Measurements from ENCODE around the gene LNP1. TPM values are rescaled to one million over a fixed set of nuclear protein-coding genes. Genes with fewer than 3 reads are reported as not detected.

The LNP1 gene
- polyA plus RNA-seq, 4 donors: 1.8 to 2.5 TPM; not detected in 2

DNA sequence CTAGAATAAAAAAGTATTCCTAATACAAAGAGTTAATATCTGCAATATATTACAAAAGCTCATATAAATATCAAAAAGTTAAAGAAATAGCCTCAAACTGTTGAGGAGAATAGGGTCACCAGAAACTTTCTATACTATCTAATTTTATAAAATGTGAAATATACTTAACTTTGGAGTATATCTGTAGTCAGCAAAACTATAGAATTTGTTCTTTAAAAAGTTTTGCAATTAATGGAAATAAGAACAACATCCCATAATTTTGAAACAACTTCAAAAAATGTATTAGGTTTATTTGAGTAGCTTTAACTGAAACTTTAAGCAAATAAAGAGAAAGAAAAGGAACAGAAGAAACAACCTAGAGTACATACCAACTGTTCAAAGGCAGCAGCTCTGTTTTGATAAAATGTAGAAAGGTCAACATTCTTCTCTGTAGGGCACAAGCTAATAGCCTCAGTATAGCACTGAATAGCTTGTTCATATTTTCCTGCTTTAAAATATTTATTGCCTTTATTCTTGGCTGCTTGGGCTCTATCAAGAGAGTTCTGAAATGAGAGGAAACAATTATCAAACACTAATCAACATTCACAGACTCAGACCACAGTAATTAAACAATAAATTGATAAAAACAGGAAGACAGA lies 14.8 kb upstream of the LNP1 start:
- peak; percentile 15 for FAIRE-seq
- Histone ChIP-seq H3K9me3 (ENCODE audit: control insufficient read depth in 2 of 2, insufficient read depth in 1 of 2, low read depth in 1 of 2, low read length in 1 of 2) (no peaks in the 10 kb centered on the region), H3K27me3 (ENCODE audit: control insufficient read depth in 3 of 3, insufficient read depth in 3 of 3, low read length in 3 of 3) (no peaks in the 10 kb centered on the region), H3K4me1 (ENCODE audit: control insufficient read depth in 3 of 3, insufficient read depth in 2 of 3, low read depth in 1 of 3, low read length in 2 of 3) (peaks cover 0 to 7% (median 2%) of the 10 kb centered on the region in 3 donors), H3K4me3 (ENCODE audit: low read depth in 1 of 3, low read length in 3 of 3) (no peak overlapping the region), H3K27ac (ENCODE audit: low read depth in 1 of 3, low read length in 2 of 3) (peak overlapping the region in 1 of 3 donors; percentile 36), H3K36me3 (ENCODE audit: control insufficient read depth in 3 of 3, insufficient read depth in 2 of 3, low read depth in 1 of 3, low read length in 3 of 3) (peaks cover 2 to 16% (median 13%) of the 10 kb centered on the region in 3 donors)
- peak; percentile 44 to 58 for DNase-seq

DNA sequence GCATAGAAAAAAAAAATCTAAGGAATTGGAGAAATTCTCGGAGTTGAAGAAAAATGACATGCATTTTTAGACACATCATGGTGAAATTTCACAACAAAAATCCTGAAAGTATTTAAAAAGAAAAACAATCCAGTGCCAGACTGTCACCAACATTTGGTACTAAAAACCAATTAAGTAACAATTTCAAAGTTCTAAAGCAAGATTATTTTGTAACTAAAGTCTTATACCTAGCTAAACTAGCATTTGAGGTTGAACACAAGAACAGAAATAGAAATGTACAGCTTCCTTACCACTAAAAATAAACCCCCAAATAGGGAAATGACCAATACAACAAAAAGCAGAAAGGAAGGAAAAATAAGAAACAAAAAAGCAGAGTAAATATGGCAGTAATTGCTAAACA lies 12.3 kb upstream of the LNP1 start:
- no peak overlapping the region for H3K4me3 ChIP-seq (ENCODE audit: low read depth in 1 of 3, low read length in 3 of 3)
- no peak for DNase-seq
- peaks cover 0 to 7% (median 2%) of the 10 kb centered on the region in 3 donors for H3K4me1 ChIP-seq (ENCODE audit: control insufficient read depth in 3 of 3, insufficient read depth in 2 of 3, low read depth in 1 of 3, low read length in 2 of 3)
- H3K36me3 ChIP-seq (ENCODE audit: control insufficient read depth in 3 of 3, insufficient read depth in 2 of 3, low read depth in 1 of 3, low read length in 3 of 3): peaks cover 0 to 12% (median 7%) of the 10 kb centered on the region in 3 donors
- no peaks in the 10 kb centered on the region for H3K27me3 ChIP-seq (ENCODE audit: control insufficient read depth in 3 of 3, insufficient read depth in 3 of 3, low read length in 3 of 3)
- no peak overlapping the region for H3K27ac ChIP-seq (ENCODE audit: low read depth in 1 of 3, low read length in 2 of 3)
- WGBS, 3 donors: 90 to 97% (median 96%) methylated on average over 1 of the region's 1 CpG
- no peak for FAIRE-seq
- H3K9me3 ChIP-seq (ENCODE audit: control insufficient read depth in 2 of 2, insufficient read depth in 1 of 2, low read depth in 1 of 2, low read length in 1 of 2): no peaks in the 10 kb centered on the region

DNA sequence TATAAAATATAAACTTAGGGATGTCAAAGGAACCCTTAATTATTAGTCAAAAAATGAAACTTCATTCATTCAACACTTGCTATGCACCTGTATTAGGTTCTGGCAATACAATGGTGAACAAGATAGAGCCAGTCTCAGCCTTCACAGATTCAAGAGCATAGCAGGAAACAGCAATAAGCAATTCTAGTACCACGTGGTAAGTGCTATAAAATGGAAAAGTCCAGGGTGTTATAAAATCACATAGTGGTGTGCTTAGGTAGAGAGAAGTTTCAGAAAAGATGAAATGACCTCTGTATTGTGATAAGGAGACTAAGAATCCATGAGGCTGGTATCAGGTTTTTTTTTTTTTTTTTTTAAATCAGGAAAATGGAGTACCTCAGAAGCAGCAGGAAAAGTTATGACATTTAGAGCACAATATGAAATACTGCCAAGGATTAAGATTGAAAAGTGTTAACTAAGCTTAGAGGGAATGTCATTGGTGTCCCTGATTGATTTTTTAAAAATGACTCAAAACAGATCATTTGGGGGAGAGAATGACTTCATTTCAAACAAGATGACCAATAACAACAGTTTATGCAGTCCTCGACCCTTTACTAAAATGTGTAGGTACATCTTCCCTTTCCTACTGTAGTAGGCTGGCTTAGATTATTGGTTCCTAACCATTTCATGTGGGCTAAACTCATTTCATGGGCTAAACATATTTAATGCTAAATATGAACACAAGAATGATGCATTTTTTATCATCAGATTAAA lies 5.5 kb upstream of the LNP1 start:
- FAIRE-seq (no peak), DNase-seq (peak; percentile 78 to 85)
- no peaks in the 10 kb centered on the region for H3K27me3 ChIP-seq (ENCODE audit: control insufficient read depth in 3 of 3, insufficient read depth in 3 of 3, low read length in 3 of 3)
- no peaks in the 10 kb centered on the region for H3K9me3 ChIP-seq (ENCODE audit: control insufficient read depth in 2 of 2, insufficient read depth in 1 of 2, low read depth in 1 of 2, low read length in 1 of 2)
- no peak overlapping the region for H3K4me3 ChIP-seq (ENCODE audit: low read depth in 1 of 3, low read length in 3 of 3)
- peaks cover 0 to 4% (median 0%) of the 10 kb centered on the region in 3 donors for H3K36me3 ChIP-seq (ENCODE audit: control insufficient read depth in 3 of 3, insufficient read depth in 2 of 3, low read depth in 1 of 3, low read length in 3 of 3)
- WGBS, 3 donors: 40 to 52% (median 50%) methylated on average over 2 of the region's 2 CpGs
- peaks cover 0 to 12% (median 7%) of the 10 kb centered on the region in 3 donors for H3K4me1 ChIP-seq (ENCODE audit: control insufficient read depth in 3 of 3, insufficient read depth in 2 of 3, low read depth in 1 of 3, low read length in 2 of 3)
- H3K27ac ChIP-seq (ENCODE audit: low read depth in 1 of 3, low read length in 2 of 3): peak overlapping the region in 1 of 3 donors; percentile 61

DNA sequence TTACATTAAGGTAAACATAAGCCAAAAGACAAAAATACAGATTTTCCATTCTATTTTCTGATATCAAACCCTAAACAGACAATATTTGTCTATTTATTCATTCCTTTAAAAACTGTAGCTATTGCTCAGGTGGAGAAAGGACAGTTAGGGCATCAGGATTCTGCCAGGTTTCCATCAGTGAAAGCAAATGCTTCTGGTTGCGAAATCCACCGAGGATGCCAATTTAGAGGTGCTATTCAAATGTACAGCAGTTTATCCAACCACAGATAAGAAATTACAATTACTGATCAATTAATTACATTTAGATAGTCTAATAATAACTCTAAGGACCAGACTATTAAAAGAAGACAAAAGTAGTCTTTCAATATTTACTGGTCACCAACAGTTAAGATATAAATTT lies 4.4 kb upstream of the LNP1 start:
- H3K9me3 ChIP-seq (ENCODE audit: control insufficient read depth in 2 of 2, insufficient read depth in 1 of 2, low read depth in 1 of 2, low read length in 1 of 2): no peaks in the 10 kb centered on the region
- DNase-seq (no peak), FAIRE-seq (no peak)
- peaks cover 0 to 12% (median 7%) of the 10 kb centered on the region in 3 donors for H3K4me1 ChIP-seq (ENCODE audit: control insufficient read depth in 3 of 3, insufficient read depth in 2 of 3, low read depth in 1 of 3, low read length in 2 of 3)
- peaks cover 0 to 4% (median 0%) of the 10 kb centered on the region in 3 donors for H3K36me3 ChIP-seq (ENCODE audit: control insufficient read depth in 3 of 3, insufficient read depth in 2 of 3, low read depth in 1 of 3, low read length in 3 of 3)
- peak overlapping the region in 1 of 3 donors; percentile 61 for H3K27ac ChIP-seq (ENCODE audit: low read depth in 1 of 3, low read length in 2 of 3)
- no peak overlapping the region for H3K4me3 ChIP-seq (ENCODE audit: low read depth in 1 of 3, low read length in 3 of 3)
- no peaks in the 10 kb centered on the region for H3K27me3 ChIP-seq (ENCODE audit: control insufficient read depth in 3 of 3, insufficient read depth in 3 of 3, low read length in 3 of 3)
- 50 to 73% (median 60%) methylated on average over 2 of the region's 2 CpGs for WGBS, 3 donors

DNA sequence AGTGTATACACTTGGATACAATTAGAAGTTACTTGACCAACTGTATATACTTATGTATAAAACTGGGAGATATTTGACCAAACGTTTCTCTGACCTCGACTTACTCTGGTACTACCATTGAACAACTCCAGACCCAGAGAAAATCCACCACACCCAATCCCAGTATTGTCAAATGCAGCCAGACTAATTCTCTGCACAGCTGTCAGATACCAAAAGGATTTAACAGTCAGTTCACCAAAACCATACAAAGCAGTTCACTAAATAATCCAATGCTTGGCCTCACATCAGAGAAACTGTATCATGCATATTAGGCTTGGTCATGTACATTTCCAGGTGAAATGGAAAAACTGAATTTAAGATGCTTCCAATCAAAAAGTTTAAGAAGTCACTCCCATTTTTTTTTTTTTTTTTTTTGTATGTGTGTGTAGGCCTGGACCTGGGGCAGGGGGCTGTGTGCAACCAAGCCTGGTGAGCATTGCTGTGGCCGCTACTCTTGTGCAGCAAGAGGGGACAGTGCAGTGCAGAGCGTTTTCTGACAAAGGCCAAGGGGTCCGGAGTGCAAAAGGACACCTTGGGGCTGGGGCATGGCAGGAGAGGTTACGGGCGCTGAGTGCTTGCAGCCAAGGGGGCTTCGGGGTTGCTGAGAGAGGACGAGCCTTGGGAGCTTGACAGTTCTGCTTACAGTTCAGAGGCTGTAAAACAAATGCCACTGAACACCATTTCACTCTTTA lies 1.8 kb upstream of the LNP1 start:
- H3K27ac ChIP-seq (ENCODE audit: low read depth in 1 of 3, low read length in 2 of 3): peak overlapping the region in 1 of 3 donors; percentile 96
- no peak for FAIRE-seq

DNA sequence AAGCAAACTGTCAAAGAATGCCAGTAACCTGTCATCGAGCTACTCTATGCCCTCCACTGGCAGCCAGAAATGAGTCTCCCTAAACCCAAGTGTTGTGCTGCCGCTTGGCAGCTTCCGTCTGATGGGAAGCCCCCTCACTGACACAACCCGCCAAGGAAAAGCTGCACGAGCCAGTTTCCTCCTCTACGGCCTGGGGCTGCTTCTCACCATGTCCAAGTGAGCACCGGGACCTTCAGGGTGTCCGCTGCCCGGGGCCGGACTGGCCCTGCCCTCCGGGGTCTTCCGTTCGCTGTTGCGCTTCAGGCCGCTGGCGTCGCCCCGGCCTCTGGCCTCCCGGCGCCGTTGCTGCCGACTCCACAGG lies 940 bp upstream of the LNP1 start:
- peak overlapping the region; percentile 85 to 98 (median 96) for H3K27ac ChIP-seq (ENCODE audit: low read depth in 1 of 3, low read length in 2 of 3)
- H3K4me1 ChIP-seq (ENCODE audit: control insufficient read depth in 3 of 3, insufficient read depth in 2 of 3, low read depth in 1 of 3, low read length in 2 of 3): peaks cover 0 to 16% (median 9%) of the 10 kb centered on the region in 3 donors
- 0% methylated on average over 19 to 22 of the region's 22 CpGs for WGBS, 3 donors
- no peaks in the 10 kb centered on the region for H3K36me3 ChIP-seq (ENCODE audit: control insufficient read depth in 3 of 3, insufficient read depth in 2 of 3, low read depth in 1 of 3, low read length in 3 of 3)
- H3K27me3 ChIP-seq (ENCODE audit: control insufficient read depth in 3 of 3, insufficient read depth in 3 of 3, low read length in 3 of 3): no peaks in the 10 kb centered on the region
- peak overlapping the region; percentile 85 to 97 (median 90) for H3K4me3 ChIP-seq (ENCODE audit: low read depth in 1 of 3, low read length in 3 of 3)
- no peaks in the 10 kb centered on the region for H3K9me3 ChIP-seq (ENCODE audit: control insufficient read depth in 2 of 2, insufficient read depth in 1 of 2, low read depth in 1 of 2, low read length in 1 of 2)
- DNase-seq (peak in 1 of 2 donors; percentile 34), FAIRE-seq (no peak)

More for the DNA sequence above, 1.8 kb upstream of the LNP1 start:
- Histone ChIP-seq H3K9me3 (ENCODE audit: control insufficient read depth in 2 of 2, insufficient read depth in 1 of 2, low read depth in 1 of 2, low read length in 1 of 2) (no peaks in the 10 kb centered on the region), H3K36me3 (ENCODE audit: control insufficient read depth in 3 of 3, insufficient read depth in 2 of 3, low read depth in 1 of 3, low read length in 3 of 3) (peaks cover 0 to under 1% (median 0%) of the 10 kb centered on the region in 3 donors), H3K27me3 (ENCODE audit: control insufficient read depth in 3 of 3, insufficient read depth in 3 of 3, low read length in 3 of 3) (no peaks in the 10 kb centered on the region), H3K4me1 (ENCODE audit: control insufficient read depth in 3 of 3, insufficient read depth in 2 of 3, low read depth in 1 of 3, low read length in 2 of 3) (peaks cover 0 to 16% (median 12%) of the 10 kb centered on the region in 3 donors), H3K4me3 (ENCODE audit: low read depth in 1 of 3, low read length in 3 of 3) (peak overlapping the region; percentile 85 to 97 (median 90))
- 15 to 43% (median 30%) methylated on average over 9 of the region's 9 CpGs for WGBS, 3 donors
- DNase-seq: peak in 1 of 2 donors; percentile 13

DNA sequence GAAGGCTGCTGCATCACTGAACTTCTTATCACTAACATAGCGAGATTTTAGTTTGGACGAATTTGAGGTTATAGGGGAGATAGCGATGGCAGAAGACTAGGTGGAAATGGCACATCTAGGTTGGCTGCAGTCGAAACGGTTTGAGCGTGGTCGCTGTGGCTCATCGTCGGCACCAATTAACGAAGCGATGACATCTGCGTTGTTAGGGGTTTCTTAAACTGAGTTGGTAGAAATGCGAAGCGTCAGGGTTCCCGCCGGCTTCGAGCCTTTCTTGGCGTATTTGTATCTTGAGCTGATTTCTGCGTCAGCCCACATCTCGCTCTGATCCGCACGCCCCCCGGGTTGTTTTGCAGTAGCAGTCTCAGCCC lies 319 bp downstream of the LNP1 start:
- Histone ChIP-seq H3K27me3 (ENCODE audit: control insufficient read depth in 3 of 3, insufficient read depth in 3 of 3, low read length in 3 of 3) (no peaks in the 10 kb centered on the region), H3K9me3 (ENCODE audit: control insufficient read depth in 2 of 2, insufficient read depth in 1 of 2, low read depth in 1 of 2, low read length in 1 of 2) (no peaks in the 10 kb centered on the region), H3K4me3 (ENCODE audit: low read depth in 1 of 3, low read length in 3 of 3) (peak overlapping the region; percentile 85 to 97 (median 90)), H3K4me1 (ENCODE audit: control insufficient read depth in 3 of 3, insufficient read depth in 2 of 3, low read depth in 1 of 3, low read length in 2 of 3) (peaks cover 0 to 16% (median 2%) of the 10 kb centered on the region in 3 donors), H3K36me3 (ENCODE audit: control insufficient read depth in 3 of 3, insufficient read depth in 2 of 3, low read depth in 1 of 3, low read length in 3 of 3) (no peaks in the 10 kb centered on the region), H3K27ac (ENCODE audit: low read depth in 1 of 3, low read length in 2 of 3) (peak overlapping the region; percentile 60 to 98 (median 96))
- WGBS, 3 donors: 0% methylated on average over 23 of the region's 23 CpGs
- DNase-seq (no peak), FAIRE-seq (no peak)

DNA sequence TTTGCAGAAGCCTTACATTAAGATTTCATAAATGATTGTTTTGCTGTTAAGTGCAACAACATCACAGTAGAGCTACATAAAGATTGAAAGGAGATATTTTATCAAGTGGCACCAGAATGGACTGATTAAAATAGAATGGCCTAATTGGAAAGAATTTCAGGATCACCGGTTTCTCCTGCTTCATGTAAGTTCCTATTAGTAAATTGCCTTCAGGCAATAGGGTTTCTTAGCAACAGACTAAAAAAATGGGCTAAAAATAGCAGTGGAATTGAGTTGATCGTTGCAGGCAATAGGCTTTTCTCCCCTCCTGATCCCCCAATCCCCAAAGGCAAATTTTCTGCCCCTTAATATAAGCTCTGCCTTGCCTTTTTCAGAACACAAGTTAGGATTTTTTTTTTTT lies 917 bp downstream of the LNP1 start:
- Histone ChIP-seq H3K27me3 (ENCODE audit: control insufficient read depth in 3 of 3, insufficient read depth in 3 of 3, low read length in 3 of 3) (no peaks in the 10 kb centered on the region), H3K9me3 (ENCODE audit: control insufficient read depth in 2 of 2, insufficient read depth in 1 of 2, low read depth in 1 of 2, low read length in 1 of 2) (no peaks in the 10 kb centered on the region), H3K36me3 (ENCODE audit: control insufficient read depth in 3 of 3, insufficient read depth in 2 of 3, low read depth in 1 of 3, low read length in 3 of 3) (no peaks in the 10 kb centered on the region), H3K27ac (ENCODE audit: low read depth in 1 of 3, low read length in 2 of 3) (peak overlapping the region in 1 of 3 donors; percentile 96), H3K4me1 (ENCODE audit: control insufficient read depth in 3 of 3, insufficient read depth in 2 of 3, low read depth in 1 of 3, low read length in 2 of 3) (peaks cover 0 to 16% (median 2%) of the 10 kb centered on the region in 3 donors), H3K4me3 (ENCODE audit: low read depth in 1 of 3, low read length in 3 of 3) (peak overlapping the region in 2 of 3 donors; percentile 85 to 90)
- no peak for FAIRE-seq
- peak in 1 of 2 donors; percentile 25 for DNase-seq
- 4 to 5% (median 4%) methylated on average over 2 of the region's 2 CpGs for WGBS, 3 donors
